ENCODE data around the gene SCN1B.

GRCh38 chr19:35037716-35038622 lies 7.7 kb downstream of the SCN1B start:
- no peak for TF ChIP-seq SIX5 (IDR thresholded peaks at IDR 0.05; ENCODE audit: low read depth, low read length, severe bottlenecking)
- no peak for TF ChIP-seq HCFC1 (IDR thresholded peaks at IDR 0.05; ENCODE audit: low read length)
